PC-3 (cell line): Measurements from ENCODE around the gene CAMK4. TPM values are rescaled to one million over a fixed set of nuclear protein-coding genes. Genes with fewer than 3 reads are reported as not detected.

Experiments
- ATAC-seq: fragments of 200-7000 bp; cut with Tn5 transposase; 2 replicates; pipeline ENCODE4 v1.9.1; 2020; ENCODE audit warnings: mild to moderate bottlenecking, moderate library complexity
- BruUV-seq: library from RNA; stranded (reverse); fragments of 400-500 nt; replicated peaks from 2 replicates; lab custom pipeline; 2021; lab: Mats Ljungman, UMichigan
- CTCF ChIA-PET: fragments of 300-600 bp; sonication (Branson Sonifier 250); formaldehyde crosslinking; loops from one replicate; lab custom pipeline; 2022; ENCODE audit warnings: antibody characterized with exemption; lab: Charles Lee
- POLR2A ChIA-PET: fragments of 300-600 bp; sonication (Branson Sonifier 250); formaldehyde crosslinking; loops from one replicate; lab custom pipeline; 2022; ENCODE audit warnings: antibody characterized with exemption; ENCODE audit not compliant: unreplicated experiment; lab: Charles Lee
- DNase-seq: peaks from one replicate; pipeline ENCODE4 v3.0.0-alpha.2; 2015
- H2AFZ ChIP-seq: fragments of 300-600 bp; sonication (generic); 2 replicates; pipeline ENCODE4 v1.6.0; 2016; ENCODE audit warnings: antibody characterized with exemption, low read length
- H3F3A ChIP-seq: fragments of 300-600 bp; sonication (generic); one replicate; pipeline ENCODE4 v1.6.0; 2017; ENCODE audit warnings: antibody characterized with exemption, low read length, control low read depth, mild to moderate bottlenecking; ENCODE audit not compliant: unreplicated experiment
- H3K27ac ChIP-seq: fragments of 300-600 bp; sonication (generic); 2 replicates; pipeline ENCODE4 v1.5.1; 2016; ENCODE audit warnings: mild to moderate bottlenecking, low read length
- H3K27me3 ChIP-seq: fragments of 300-600 bp; sonication (generic); 2 replicates; pipeline ENCODE4 v1.6.1; 2016; ENCODE audit warnings: low read length, mixed read lengths
- H3K36me3 ChIP-seq: fragments of 300-600 bp; sonication (generic); 2 replicates; pipeline ENCODE4 v1.6.1; 2016; ENCODE audit warnings: low read depth, mixed run types, low read length, mixed read lengths
- H3K4me1 ChIP-seq: fragments of 300-600 bp; sonication (generic); 2 replicates; pipeline ENCODE4 v1.5.1; 2016; ENCODE audit warnings: low read length; ENCODE audit not compliant: insufficient read depth
- H3K4me2 ChIP-seq: fragments of 300-600 bp; sonication (generic); 2 replicates; pipeline ENCODE4 v1.6.0; 2016; ENCODE audit warnings: low read length
- H3K4me3 ChIP-seq: fragments of 300-600 bp; sonication (generic); 2 replicates; pipeline ENCODE4 v1.5.1; 2016; ENCODE audit warnings: mild to moderate bottlenecking, low read length, mixed read lengths
- H3K79me2 ChIP-seq: fragments of 300-600 bp; sonication (generic); 2 replicates; pipeline ENCODE4 v1.6.1; 2017; ENCODE audit warnings: low read length, mixed read lengths
- H3K9ac ChIP-seq: fragments of 300-600 bp; sonication (generic); 2 replicates; pipeline ENCODE4 v1.6.0; 2016; ENCODE audit warnings: mild to moderate bottlenecking, low read length
- H3K9me2 ChIP-seq: fragments of 300-600 bp; sonication (generic); replicated peaks from 2 replicates; pipeline ENCODE4 v1.6.1; 2016; ENCODE audit warnings: mixed run types, low read length, mixed read lengths
- H3K9me3 ChIP-seq: fragments of 300-600 bp; sonication (generic); 2 replicates; pipeline ENCODE4 v1.6.1; 2016; ENCODE audit warnings: low read length, mixed read lengths
- H4K20me1 ChIP-seq: fragments of 300-600 bp; sonication (generic); 2 replicates; pipeline ENCODE4 v1.6.1; 2016; ENCODE audit warnings: low read length, mixed read lengths
- CTCF ChIP-seq: fragments of 300-600 bp; sonication (generic); conservative IDR thresholded peaks from 2 replicates; pipeline ENCODE4 v1.5.1; 2017; ENCODE audit warnings: antibody characterized with exemption, low read depth, mild to moderate bottlenecking, low read length
- EZH2 ChIP-seq: fragments of 300-600 bp; sonication (generic); IDR thresholded peaks from one replicate; pipeline ENCODE4 v1.6.1; 2017; ENCODE audit warnings: antibody characterized with exemption, mild to moderate bottlenecking, low read length; ENCODE audit not compliant: unreplicated experiment
- EZH2phosphoT487 ChIP-seq: fragments of 300-600 bp; sonication (generic); IDR thresholded peaks from 2 replicates; pipeline ENCODE4 v1.6.1; 2018; ENCODE audit warnings: mild to moderate bottlenecking, antibody characterized with exemption, low read length, borderline replicate concordance
- intact Hi-C: fragments of 100-400 bp; cut with micrococcal nuclease; formaldehyde crosslinking; loops from 2 replicates; pipeline ENCODE4 v1.9.0; 2023
- total RNA-seq: library from RNA; depleted of rRNA; stranded (reverse); fragments of >200 nt; gene quantifications from 2 replicates; pipeline ENCODE4 v1.2.3, GENCODE V29; 2014

Gene CAMK4
- total RNA-seq, 1 experiment from 2014 or later: 0.55 TPM

- H4K20me1 ChIP-seq: no peaks in the 10 kb centered on the region
- ATAC-seq (no peak), DNase-seq (no peak)
- H3K9me3 ChIP-seq: no peaks in the 10 kb centered on the region
- H3K9me2 ChIP-seq: no peaks in the 10 kb centered on the region
- no peak overlapping the region for H3K4me2 ChIP-seq
- H3K36me3 ChIP-seq: no peaks in the 10 kb centered on the region
- no peak overlapping the region for H3K4me3 ChIP-seq
- peaks cover 56% of the 10 kb centered on the region for H3K27me3 ChIP-seq
- no TSS peak for BruUV-seq
- TF ChIP-seq CTCF (no peak), EZH2 (no peak), EZH2phosphoT487 (no peak)
- H3K79me2 ChIP-seq: no peaks in the 10 kb centered on the region
- H3F3A ChIP-seq: no peaks in the 10 kb centered on the region
- H3K27ac ChIP-seq: no peak overlapping the region
- ChIA-PET CTCF (no interaction called here), POLR2A (no interaction called here)
- H3K9ac ChIP-seq: no peak overlapping the region
- no peaks in the 10 kb centered on the region; the same call in 1 of the 2 replicates for H3K4me1 ChIP-seq
- intact Hi-C loops: no loop called here
- H2AFZ ChIP-seq: no peak overlapping the region
Observed at GRCh38 chr5:111251921-111252320, 27.7 kb downstream of the CAMK4 start.

- CTCF ChIA-PET: no interaction called here
Observed at GRCh38 chr5:111252799-111253545, 28.8 kb downstream of the CAMK4 start.

More at GRCh38 chr5:111252799-111253545, 28.8 kb downstream of the CAMK4 start:
- H3K4me1 ChIP-seq: no peaks in the 10 kb centered on the region; the same call in 1 of the 2 replicates
- H3F3A ChIP-seq: no peaks in the 10 kb centered on the region
- TF ChIP-seq EZH2phosphoT487: no peak
- TF ChIP-seq CTCF: no peak
- no peak for TF ChIP-seq EZH2
- no peaks in the 10 kb centered on the region for H3K36me3 ChIP-seq
- no TSS peak for BruUV-seq
- intact Hi-C loops: no loop called here
- no peaks in the 10 kb centered on the region for H3K9me3 ChIP-seq
- no peak overlapping the region for H3K4me3 ChIP-seq
- H3K27ac ChIP-seq: no peak overlapping the region
- no peaks in the 10 kb centered on the region for H3K9me2 ChIP-seq
- POLR2A ChIA-PET: no interaction called here
- H3K9ac ChIP-seq: no peak overlapping the region
- ATAC-seq: no peak
- peaks cover 51% of the 10 kb centered on the region for H3K27me3 ChIP-seq
- H2AFZ ChIP-seq: no peak overlapping the region
- no peaks in the 10 kb centered on the region for H3K79me2 ChIP-seq
- no peak for DNase-seq
- no peak overlapping the region for H3K4me2 ChIP-seq
- no peaks in the 10 kb centered on the region for H4K20me1 ChIP-seq
